ENCODE results near the gene COL25A1.
A peak's percentile ranks its signal among the peaks of the same experiment; 100 is the strongest.

The COL25A1 gene

GRCh38 chr4:108783665-108784463 is 518.6 kb downstream of the COL25A1 start:
- no peak for DNase-seq (ENCODE audit: extremely low read depth, low read depth)
- peak; percentile 22 for TF ChIP-seq CTCF (IDR thresholded peaks at IDR 0.05; ENCODE audit: low read depth, low read length)

- DNase-seq (ENCODE audit: extremely low read depth, low read depth) = no peak
- no peak for TF ChIP-seq CTCF (IDR thresholded peaks at IDR 0.05; ENCODE audit: low read depth, low read length)
These were observed 522.5 kb downstream of the COL25A1 start for GRCh38 chr4:108779958-108780357.

- no peak for TF ChIP-seq CTCF (IDR thresholded peaks at IDR 0.05; ENCODE audit: low read depth, low read length)
- DNase-seq (ENCODE audit: extremely low read depth, low read depth) = no peak
These were observed 525.1 kb downstream of the COL25A1 start for GRCh38 chr4:108777388-108777787.

GRCh38 chr4:108775921-108776320 is 526.5 kb downstream of the COL25A1 start:
- no peak for DNase-seq (ENCODE audit: extremely low read depth, low read depth)
- no peak for TF ChIP-seq CTCF (IDR thresholded peaks at IDR 0.05; ENCODE audit: low read depth, low read length)

- DNase-seq (ENCODE audit: extremely low read depth, low read depth) = no peak
- no peak for TF ChIP-seq CTCF (IDR thresholded peaks at IDR 0.05; ENCODE audit: low read depth, low read length)
These were observed 527.5 kb downstream of the COL25A1 start for GRCh38 chr4:108774809-108775530.

- no peak for TF ChIP-seq CTCF (IDR thresholded peaks at IDR 0.05; ENCODE audit: low read depth, low read length)
- DNase-seq (ENCODE audit: extremely low read depth, low read depth) = no peak
These were observed 530.1 kb downstream of the COL25A1 start for GRCh38 chr4:108772402-108772801.

GRCh38 chr4:108766058-108766457 is 536.4 kb downstream of the COL25A1 start:
- no peak for DNase-seq (ENCODE audit: extremely low read depth, low read depth)
- TF ChIP-seq CTCF (IDR thresholded peaks at IDR 0.05; ENCODE audit: low read depth, low read length) = no peak
